ACHN (cell line): Measurements from ENCODE around the gene MYL5.
"Not testable (repeated sequence)": the region's sequence is repeated elsewhere in the genome, so short reads cannot be mapped to it uniquely, and the experiment has no call there.

Experiments used
- DNase-seq: peaks from one replicate; pipeline ENCODE4 v3.0.0-alpha.2; 2015
- in situ Hi-C: cut with HindIII; loops from 2 replicates; pipeline ENCODE4 v1.10.0; 2017; ENCODE audit warnings: low sequenced_read_pairs, low pct_ligation_motif_present, low pct_unique_long_range_greater_than_20kb

The MYL5 gene

GRCh38 chr4:635066-635835 is 39.1 kb upstream of the MYL5 start:
- in situ Hi-C loops, DNase-seq: not testable (repeated sequence)

- in situ Hi-C loops, result no loop called here
- DNase-seq, result no peak
Measured at GRCh38 chr4:635851-636627, 38.3 kb upstream of the MYL5 start.

- DNase-seq, result no peak
- in situ Hi-C loops, result no loop called here
Measured at GRCh38 chr4:636628-637159, 37.6 kb upstream of the MYL5 start.

- in situ Hi-C loops, result no loop called here
- DNase-seq, result no peak
Measured at GRCh38 chr4:637536-638280, 36.6 kb upstream of the MYL5 start.

- DNase-seq, in situ Hi-C loops: not testable (repeated sequence)
Measured at GRCh38 chr4:642366-642765, 32.0 kb upstream of the MYL5 start.

GRCh38 chr4:646460-646859 is 27.9 kb upstream of the MYL5 start:
- in situ Hi-C loops, result no loop called here
- no peak for DNase-seq

- DNase-seq, result no peak
- in situ Hi-C loops, result no loop called here
Measured at GRCh38 chr4:647481-647880, 26.9 kb upstream of the MYL5 start.

- DNase-seq, result no peak
- in situ Hi-C loops, result no loop called here
Measured at GRCh38 chr4:648579-649292, 25.6 kb upstream of the MYL5 start.

GRCh38 chr4:649293-649625 is 25.1 kb upstream of the MYL5 start:
- no peak for DNase-seq
- in situ Hi-C loops, result no loop called here

- in situ Hi-C loops, result no loop called here
- no peak for DNase-seq
Measured at GRCh38 chr4:649751-650310, 24.5 kb upstream of the MYL5 start.

GRCh38 chr4:650461-650860 is 23.9 kb upstream of the MYL5 start:
- DNase-seq, result no peak
- in situ Hi-C loops, result no loop called here

- in situ Hi-C loops, result no loop called here
- no peak for DNase-seq
Measured at GRCh38 chr4:650951-651883, 23.1 kb upstream of the MYL5 start.

- in situ Hi-C loops, result no loop called here
Measured at GRCh38 chr4:651884-652642, 22.3 kb upstream of the MYL5 start.

GRCh38 chr4:653080-653821 is 21.1 kb upstream of the MYL5 start:
- in situ Hi-C loops, result no loop called here
- no peak for DNase-seq

More at GRCh38 chr4:651884-652642, 22.3 kb upstream of the MYL5 start:
- no peak for DNase-seq

GRCh38 chr4:653831-654502 is 20.4 kb upstream of the MYL5 start:
- in situ Hi-C loops, result no loop called here
- DNase-seq, result no peak

GRCh38 chr4:654503-654845 is 19.9 kb upstream of the MYL5 start:
- in situ Hi-C loops, result no loop called here
- DNase-seq, result no peak
